Measurements from ENCODE around the gene C1orf52. TPM values are rescaled to one million over a fixed set of nuclear protein-coding genes. Genes with fewer than 3 reads are reported as not detected.

The C1orf52 gene
- total and polyA plus RNA-seq, 9 of the 15 experiments (the other 6 are each of a cell fraction or from before 2014, with no cell fraction given), result 17.0 to 38.5 (median 33.0) TPM

- TF ChIP-seq NR0B1 (IDR thresholded peaks at IDR 0.05; ENCODE audit: partially characterized antibody) (no peak), NBN (IDR thresholded peaks at IDR 0.05; ENCODE audit: low read depth) (no peak), COPS2 (conservative IDR thresholded peaks at IDR 0.05) (no peak), GATAD2B (IDR thresholded peaks at IDR 0.05; ENCODE audit: borderline replicate concordance) (no peak), ZNF232 (CRISPR knock-in tag; IDR thresholded peaks at IDR 0.05) (no peak), SREBF2 (CRISPR knock-in tag; IDR thresholded peaks at IDR 0.05) (no peak), ZFP91 (CRISPR knock-in tag; IDR thresholded peaks at IDR 0.05) (no peak), NR4A1 (CRISPR knock-in tag; IDR thresholded peaks at IDR 0.05) (no peak), NR4A1 (tag; IDR thresholded peaks at IDR 0.05) (no peak), SRSF1 (IDR thresholded peaks at IDR 0.05; ENCODE audit: low read depth, low read length) (no peak), MLLT1 (IDR thresholded peaks at IDR 0.05) (peak in 1 of 2 experiments; percentile 30; a peak in 1 of 4 replicates), HDAC2 (IDR thresholded peaks at IDR 0.05) (no peak), PKNOX1 (IDR thresholded peaks at IDR 0.05) (peak; percentile 74), NFIX (CRISPR knock-in tag; IDR thresholded peaks at IDR 0.05; ENCODE audit: low read depth) (no peak), PURB (CRISPR knock-in tag; IDR thresholded peaks at IDR 0.05; ENCODE audit: low read depth) (no peak), GATAD2A (IDR thresholded peaks at IDR 0.05) (no peak), KDM2B (CRISPR knock-in tag; IDR thresholded peaks at IDR 0.05) (no peak), ZBTB33 (CRISPR knock-in tag; IDR thresholded peaks at IDR 0.05) (peak; percentile 61; the same call in 1 of the 2 replicates), PTRF (tag; IDR thresholded peaks at IDR 0.05) (no peak), THRAP3 (IDR thresholded peaks at IDR 0.05; ENCODE audit: borderline replicate concordance) (no peak)
These were observed at the start of gene C1orf52 (continued) for GRCh38 chr1:85259118-85259911.
